ENCODE results near the gene ACRBP.

GRCh38 chr12:6676962-6677361, 29.7 kb upstream of the ACRBP start:
- TF ChIP-seq, protein P1, sequence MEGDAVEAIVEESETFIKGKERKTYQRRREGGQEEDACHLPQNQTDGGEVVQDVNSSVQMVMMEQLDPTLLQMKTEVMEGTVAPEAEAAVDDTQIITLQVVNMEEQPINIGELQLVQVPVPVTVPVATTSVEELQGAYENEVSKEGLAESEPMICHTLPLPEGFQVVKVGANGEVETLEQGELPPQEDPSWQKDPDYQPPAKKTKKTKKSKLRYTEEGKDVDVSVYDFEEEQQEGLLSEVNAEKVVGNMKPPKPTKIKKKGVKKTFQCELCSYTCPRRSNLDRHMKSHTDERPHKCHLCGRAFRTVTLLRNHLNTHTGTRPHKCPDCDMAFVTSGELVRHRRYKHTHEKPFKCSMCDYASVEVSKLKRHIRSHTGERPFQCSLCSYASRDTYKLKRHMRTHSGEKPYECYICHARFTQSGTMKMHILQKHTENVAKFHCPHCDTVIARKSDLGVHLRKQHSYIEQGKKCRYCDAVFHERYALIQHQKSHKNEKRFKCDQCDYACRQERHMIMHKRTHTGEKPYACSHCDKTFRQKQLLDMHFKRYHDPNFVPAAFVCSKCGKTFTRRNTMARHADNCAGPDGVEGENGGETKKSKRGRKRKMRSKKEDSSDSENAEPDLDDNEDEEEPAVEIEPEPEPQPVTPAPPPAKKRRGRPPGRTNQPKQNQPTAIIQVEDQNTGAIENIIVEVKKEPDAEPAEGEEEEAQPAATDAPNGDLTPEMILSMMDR (conservative IDR thresholded peaks at IDR 0.05; ENCODE audit: low read length): no peak
- TF ChIP-seq EZH2phosphoT487 (IDR thresholded peaks at IDR 0.05; ENCODE audit: borderline replicate concordance, low read depth, low read length): no peak

Measured in OCI-LY7 (cell line).